ENCODE results near the gene PTPN1.

PTPN1 gene

DNA sequence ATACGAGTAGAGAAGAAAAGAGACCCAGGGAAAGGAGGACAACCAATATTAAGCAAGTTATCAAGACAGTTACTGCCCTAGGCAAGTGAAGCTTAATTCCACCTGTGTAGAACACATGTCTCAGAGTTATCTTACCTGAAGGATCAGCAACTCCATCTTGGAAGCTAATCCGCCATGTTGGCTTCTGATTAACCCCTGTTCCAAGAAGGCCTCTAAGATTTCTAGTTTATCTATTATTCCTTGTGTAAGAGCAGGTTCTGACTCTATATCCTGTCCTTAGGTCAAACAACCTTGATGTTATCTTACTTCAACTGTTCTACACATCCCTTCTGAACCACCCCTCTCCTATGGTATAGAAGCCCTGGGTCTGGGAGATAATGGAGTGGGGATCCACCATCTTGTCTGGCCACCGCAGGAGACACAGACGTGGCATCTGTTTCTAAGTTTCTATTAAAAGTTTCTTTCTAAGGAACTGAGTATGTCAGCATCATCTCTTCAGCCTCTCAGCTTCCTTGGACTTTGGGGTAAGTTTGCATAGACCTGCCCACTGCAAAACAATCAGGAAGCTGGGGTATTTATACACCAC is 27.7 kb upstream of the PTPN1 start:
- DNase-seq (ENCODE audit: low read depth), result no peak
- H3K4me3 ChIP-seq (ENCODE audit: low read depth, low read length), result no peak overlapping the region
- TF ChIP-seq, protein P1, sequence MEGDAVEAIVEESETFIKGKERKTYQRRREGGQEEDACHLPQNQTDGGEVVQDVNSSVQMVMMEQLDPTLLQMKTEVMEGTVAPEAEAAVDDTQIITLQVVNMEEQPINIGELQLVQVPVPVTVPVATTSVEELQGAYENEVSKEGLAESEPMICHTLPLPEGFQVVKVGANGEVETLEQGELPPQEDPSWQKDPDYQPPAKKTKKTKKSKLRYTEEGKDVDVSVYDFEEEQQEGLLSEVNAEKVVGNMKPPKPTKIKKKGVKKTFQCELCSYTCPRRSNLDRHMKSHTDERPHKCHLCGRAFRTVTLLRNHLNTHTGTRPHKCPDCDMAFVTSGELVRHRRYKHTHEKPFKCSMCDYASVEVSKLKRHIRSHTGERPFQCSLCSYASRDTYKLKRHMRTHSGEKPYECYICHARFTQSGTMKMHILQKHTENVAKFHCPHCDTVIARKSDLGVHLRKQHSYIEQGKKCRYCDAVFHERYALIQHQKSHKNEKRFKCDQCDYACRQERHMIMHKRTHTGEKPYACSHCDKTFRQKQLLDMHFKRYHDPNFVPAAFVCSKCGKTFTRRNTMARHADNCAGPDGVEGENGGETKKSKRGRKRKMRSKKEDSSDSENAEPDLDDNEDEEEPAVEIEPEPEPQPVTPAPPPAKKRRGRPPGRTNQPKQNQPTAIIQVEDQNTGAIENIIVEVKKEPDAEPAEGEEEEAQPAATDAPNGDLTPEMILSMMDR (conservative IDR thresholded peaks at IDR 0.05; ENCODE audit: low read depth, low read length), result no peak

GRCh38 chr20:50484271-50484976 is 25.8 kb upstream of the PTPN1 start:
- DNase-seq (ENCODE audit: low read depth), result no peak
- TF ChIP-seq, protein P1 (conservative IDR thresholded peaks at IDR 0.05; ENCODE audit: low read depth, low read length), result no peak
- no peak overlapping the region for H3K4me3 ChIP-seq (ENCODE audit: low read depth, low read length)

DNA sequence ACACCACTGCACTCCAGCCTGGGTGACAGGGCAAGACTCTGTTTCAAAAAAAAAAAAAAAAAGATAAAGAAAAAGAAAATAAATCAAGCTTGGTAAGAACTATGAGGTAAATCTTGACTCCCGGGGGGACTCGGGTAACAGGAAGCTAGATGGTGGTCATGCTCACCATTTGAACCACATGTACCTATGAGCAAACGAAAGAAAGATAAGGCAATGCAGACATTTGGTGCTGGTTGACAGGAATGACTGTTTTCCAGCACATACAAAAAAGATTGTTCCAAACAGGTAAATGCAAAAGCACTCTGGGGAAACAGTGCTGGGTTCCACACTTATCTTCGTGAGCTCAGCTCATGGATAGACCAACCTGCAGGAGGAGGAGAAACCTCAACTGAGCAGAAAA is 22.8 kb upstream of the PTPN1 start:
- DNase-seq (ENCODE audit: low read depth), result no peak
- TF ChIP-seq, protein P1 (conservative IDR thresholded peaks at IDR 0.05; ENCODE audit: low read depth, low read length), result no peak
- H3K4me3 ChIP-seq (ENCODE audit: low read depth, low read length), result no peak overlapping the region

DNA sequence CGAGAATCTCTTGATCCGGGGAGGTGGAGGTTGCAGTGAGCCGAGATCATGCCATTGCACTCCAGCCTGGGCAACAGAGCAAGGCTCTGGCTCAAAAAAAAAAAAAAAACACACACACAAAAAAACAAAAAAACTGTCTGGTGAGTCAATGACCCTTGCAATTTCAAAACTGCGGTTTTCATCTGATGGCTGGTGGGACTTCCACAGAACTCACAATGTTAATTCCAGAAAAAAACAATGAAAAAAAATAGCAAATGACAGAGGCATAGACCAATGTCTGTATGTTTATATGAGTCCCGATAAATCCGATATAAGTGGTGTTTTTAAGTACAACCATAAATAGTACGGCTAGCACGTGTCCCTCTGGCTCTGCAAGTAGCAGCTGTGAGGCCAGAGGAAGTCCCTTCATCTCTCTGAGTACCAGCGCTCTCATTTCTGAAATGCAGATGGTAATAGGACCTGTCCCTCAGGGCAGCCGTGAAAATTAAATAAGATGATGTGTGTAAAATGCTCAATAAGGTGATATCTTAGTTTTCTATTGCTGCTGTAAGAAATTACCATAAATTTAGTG is 21.9 kb upstream of the PTPN1 start:
- TF ChIP-seq, protein P1 (conservative IDR thresholded peaks at IDR 0.05; ENCODE audit: low read depth, low read length), result no peak
- H3K4me3 ChIP-seq (ENCODE audit: low read depth, low read length), result no peak overlapping the region
- DNase-seq (ENCODE audit: low read depth), result peak; percentile 36

DNA sequence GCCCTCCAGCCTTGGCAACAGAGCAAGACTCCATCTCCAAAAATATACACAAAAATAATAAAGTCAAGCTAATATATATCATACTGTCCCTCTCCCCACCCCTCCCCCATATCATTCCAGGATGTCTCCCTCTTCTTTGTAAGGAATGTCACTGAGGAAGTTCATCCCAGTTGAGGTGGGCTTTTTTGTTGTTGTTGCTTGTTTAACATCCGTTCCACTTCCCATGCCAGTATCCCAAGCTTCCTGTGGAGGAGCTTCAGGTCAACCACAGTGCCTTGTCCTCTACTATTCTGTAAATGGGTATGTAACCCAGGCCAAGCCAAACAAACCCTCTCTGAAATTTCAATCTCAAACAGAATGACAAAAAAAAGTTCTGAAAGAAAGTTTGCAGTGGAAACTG is 19.0 kb upstream of the PTPN1 start:
- no peak overlapping the region for H3K4me3 ChIP-seq (ENCODE audit: low read depth, low read length)
- DNase-seq (ENCODE audit: low read depth), result no peak
- TF ChIP-seq, protein P1 (conservative IDR thresholded peaks at IDR 0.05; ENCODE audit: low read depth, low read length), result no peak

- no peak overlapping the region for H3K4me3 ChIP-seq (ENCODE audit: low read depth, low read length)
- DNase-seq (ENCODE audit: low read depth), result peak; percentile 88
- TF ChIP-seq, protein P1 (conservative IDR thresholded peaks at IDR 0.05; ENCODE audit: low read depth, low read length), result no peak
Observed at GRCh38 chr20:50491926-50492634, 18.1 kb upstream of the PTPN1 start.

All from choroid plexus epithelial cell (primary cell).